ENCODE data around the gene GRIFIN. TPM values are rescaled to one million over a fixed set of nuclear protein-coding genes. Genes with fewer than 3 reads are reported as not detected.

GRIFIN gene
- total RNA-seq, 4 donors from 2014 or later = not detected

DNA sequence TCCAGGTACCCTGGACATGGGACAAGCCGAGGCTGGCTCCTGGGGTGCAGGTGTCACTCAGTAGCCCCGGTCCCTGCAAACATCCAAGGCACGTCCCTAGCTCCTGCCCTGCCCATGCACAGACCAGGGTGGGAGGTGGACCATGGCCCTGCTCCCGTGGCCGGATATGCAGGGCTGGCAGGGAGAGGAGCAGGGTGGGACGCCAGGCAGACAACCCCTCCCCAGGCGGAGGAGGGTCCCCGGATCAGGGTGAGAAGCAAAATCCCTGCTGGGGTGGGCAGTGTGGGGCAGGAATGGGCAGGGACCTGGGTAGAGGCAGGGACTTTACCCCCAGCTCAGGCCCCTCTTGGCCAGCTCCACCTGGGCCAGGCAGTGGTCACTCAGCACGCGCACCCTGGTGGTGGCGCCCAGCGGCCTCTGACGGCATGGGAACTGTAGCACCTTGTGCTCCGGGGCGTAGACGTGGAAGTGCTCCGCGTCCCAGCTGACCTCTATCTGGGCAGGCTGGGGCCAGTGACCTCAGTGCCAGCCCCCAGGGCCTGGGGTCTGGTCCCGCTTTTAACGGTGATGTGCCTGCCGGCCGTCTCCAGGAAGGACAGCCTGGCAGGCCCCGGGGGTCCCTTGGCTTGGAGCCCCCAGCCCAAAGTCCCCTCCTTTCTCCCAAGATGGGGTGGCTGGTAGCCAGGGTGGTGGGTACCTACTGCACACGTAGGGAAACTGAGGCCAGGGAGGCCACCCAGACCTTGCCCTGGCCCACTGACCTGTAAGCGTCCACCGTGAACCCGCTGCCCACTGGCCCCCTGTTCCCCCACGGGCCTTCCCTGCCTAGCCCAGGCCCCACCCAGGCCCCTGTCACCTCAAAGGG, 1.2 kb downstream of the GRIFIN start:
- TF ChIP-seq, protein P1, sequence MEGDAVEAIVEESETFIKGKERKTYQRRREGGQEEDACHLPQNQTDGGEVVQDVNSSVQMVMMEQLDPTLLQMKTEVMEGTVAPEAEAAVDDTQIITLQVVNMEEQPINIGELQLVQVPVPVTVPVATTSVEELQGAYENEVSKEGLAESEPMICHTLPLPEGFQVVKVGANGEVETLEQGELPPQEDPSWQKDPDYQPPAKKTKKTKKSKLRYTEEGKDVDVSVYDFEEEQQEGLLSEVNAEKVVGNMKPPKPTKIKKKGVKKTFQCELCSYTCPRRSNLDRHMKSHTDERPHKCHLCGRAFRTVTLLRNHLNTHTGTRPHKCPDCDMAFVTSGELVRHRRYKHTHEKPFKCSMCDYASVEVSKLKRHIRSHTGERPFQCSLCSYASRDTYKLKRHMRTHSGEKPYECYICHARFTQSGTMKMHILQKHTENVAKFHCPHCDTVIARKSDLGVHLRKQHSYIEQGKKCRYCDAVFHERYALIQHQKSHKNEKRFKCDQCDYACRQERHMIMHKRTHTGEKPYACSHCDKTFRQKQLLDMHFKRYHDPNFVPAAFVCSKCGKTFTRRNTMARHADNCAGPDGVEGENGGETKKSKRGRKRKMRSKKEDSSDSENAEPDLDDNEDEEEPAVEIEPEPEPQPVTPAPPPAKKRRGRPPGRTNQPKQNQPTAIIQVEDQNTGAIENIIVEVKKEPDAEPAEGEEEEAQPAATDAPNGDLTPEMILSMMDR (IDR thresholded peaks at IDR 0.05; ENCODE audit: low read depth) = no peak

DNA sequence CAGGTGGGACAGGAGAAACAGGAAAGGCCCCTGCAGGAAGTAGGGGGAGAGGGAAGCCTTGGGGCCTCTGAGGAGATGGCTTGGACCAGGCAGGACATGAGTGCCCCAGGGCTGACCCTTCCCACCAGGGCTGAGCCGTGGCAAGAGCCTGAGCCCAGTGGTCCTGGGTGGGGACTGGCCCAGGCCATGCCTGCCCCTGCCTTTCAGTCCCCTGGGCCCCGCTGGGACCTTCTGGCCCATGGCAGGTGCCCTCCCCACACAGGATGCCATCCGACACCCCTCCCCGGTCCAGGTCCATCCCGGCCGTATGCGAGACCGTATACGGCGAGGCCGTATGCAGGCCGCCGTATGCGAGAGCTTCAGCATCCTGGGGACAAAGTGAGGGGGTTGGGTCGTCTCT, 2.0 kb downstream of the GRIFIN start:
- TF ChIP-seq, protein P1 (IDR thresholded peaks at IDR 0.05; ENCODE audit: low read depth) = no peak

DNA sequence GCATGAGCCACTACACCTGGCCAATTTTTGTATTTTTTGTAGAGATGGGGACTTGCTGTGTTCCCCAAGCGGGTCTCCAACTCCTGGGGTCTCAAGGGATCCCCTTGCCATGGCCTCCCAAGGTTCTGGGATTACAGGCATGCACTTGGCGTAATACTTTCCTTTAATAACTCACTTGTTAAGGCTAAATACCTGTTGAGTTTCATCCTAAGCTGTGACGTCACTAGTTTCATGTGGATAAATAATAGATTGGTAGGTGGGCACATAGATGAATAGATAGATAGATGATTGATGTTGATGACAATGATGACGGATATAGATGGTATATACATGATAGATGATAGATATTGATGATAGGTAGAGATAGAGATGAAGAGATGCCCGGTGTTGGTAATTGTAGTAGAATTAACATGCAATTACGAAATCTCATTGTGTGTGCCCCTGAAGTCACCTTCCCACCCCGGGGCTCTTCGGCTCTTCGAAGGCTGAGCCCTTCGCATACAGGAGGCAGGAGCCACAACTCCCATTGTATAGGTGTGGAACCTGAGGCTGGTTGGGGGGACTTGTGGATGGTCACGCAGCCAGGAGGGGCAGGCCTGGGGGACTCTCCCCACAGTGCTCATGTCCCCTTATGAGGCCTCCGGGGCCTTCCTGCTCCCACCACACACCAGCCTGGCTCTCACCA, 2.6 kb downstream of the GRIFIN start:
- TF ChIP-seq, protein P1 (IDR thresholded peaks at IDR 0.05; ENCODE audit: low read depth) = no peak

DNA sequence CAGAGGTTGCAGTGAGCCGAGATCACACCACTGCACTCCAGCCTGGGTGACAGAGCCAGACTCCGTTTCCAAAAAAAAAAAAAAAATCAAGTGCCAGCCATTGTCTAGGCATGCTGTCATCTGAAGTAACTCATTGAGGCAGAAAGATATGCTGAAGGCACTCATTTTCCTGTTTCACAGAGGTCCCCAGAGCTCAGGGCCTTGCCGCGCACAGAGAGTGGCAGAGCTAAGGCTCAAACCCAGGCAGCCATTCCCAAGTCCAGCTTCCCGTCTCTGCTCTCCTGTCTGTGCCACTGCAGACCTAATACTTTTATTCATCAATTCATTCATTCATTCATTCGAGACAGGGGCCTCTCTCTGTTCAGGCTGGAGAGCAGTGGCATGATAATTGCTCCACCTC, 3.5 kb downstream of the GRIFIN start:
- TF ChIP-seq, protein P1 (IDR thresholded peaks at IDR 0.05; ENCODE audit: low read depth) = no peak

DNA sequence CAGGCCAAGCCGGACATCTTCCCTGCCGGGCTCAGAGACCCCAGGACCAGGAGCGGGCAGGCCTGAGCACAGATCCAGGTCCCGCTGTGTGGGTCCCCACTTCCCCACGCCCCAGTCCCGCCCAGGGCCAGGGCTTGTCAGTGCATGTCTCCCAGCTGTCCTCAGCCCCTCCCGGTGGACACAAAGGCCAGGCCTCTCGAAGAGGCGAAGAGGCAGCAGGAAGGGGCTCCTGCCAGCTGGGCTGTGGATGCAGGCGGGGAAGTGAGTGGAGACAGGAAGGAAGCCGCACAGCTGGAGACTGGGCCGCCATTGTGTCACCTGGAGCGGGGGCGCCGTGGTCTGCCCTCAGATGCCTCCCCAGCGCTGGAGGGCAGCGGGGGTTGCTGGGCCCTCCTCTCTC, 4.8 kb downstream of the GRIFIN start:
- TF ChIP-seq, protein P1 (IDR thresholded peaks at IDR 0.05; ENCODE audit: low read depth) = no peak

DNA sequence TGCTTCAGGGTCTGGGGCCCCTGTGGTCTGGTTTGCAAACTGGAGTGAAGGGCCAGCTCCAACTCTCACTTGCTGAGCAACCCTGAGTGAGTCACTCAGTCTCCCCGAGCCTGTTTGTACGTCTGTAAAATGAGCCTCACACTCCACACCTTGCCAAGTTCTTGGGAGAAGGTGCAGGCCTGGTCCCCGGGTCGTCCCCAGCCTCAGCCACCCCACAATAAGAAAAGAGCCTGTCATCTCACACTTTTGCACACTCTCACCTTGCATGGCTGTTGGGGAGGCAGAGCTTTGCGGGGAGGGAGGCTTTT, 5.2 kb downstream of the GRIFIN start:
- TF ChIP-seq, protein P1 (IDR thresholded peaks at IDR 0.05; ENCODE audit: low read depth) = no peak

DNA sequence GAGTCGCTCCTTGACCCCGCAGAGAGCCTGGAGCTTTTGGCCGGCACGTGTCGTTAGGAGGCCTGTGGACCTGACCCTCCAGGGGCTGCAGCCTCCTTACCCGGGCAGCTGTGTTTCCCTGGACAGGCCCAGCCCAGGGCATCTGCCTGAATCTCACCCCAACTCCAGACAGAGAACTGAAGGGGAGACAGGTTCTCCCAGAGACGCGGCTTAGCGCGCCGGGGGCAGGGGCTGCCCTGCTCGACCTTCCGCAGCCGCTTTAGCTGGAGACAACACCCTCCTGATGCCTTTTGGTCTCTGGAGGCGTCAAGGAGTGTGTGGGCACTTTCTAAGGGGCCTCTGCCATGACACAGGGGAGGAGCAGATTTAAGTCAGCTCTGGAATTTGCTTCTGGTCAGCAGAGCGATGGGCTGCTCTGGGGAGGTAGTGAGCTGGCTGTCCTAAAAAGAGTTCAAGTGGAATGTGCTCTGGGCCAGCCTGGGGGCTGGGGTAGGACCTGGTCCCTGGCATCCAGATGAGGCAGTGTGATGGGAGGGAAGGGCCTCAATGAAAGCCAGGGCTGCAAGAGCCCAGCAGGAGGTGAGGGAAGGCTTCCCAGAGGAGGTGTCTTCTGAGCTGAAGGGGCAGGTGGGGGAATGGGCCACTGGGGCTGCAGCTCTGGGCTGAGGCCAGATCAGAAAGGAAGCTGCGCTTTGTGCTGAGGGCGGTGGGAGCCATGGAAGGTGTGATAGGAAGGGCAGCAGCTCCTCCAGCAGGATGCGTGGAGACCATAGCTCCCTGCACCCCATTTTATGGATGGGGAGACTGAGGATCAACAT, 5.8 kb downstream of the GRIFIN start:
- TF ChIP-seq, protein P1 (IDR thresholded peaks at IDR 0.05; ENCODE audit: low read depth) = no peak
